ENCODE results near the gene PLXNA3. TPM values are rescaled to one million over a fixed set of nuclear protein-coding genes. Genes with fewer than 3 reads are reported as not detected.
"Not testable (repeated sequence)": the region's sequence is repeated elsewhere in the genome, so short reads cannot be mapped to it uniquely, and the experiment has no call there.

PLXNA3 gene
- total RNA-seq, 1 experiment from 2014 or later, result 0.32 TPM

GRCh38 chrX:154496591-154497137, 38.6 kb downstream of the PLXNA3 start:
- not testable (repeated sequence) for H3K36me3 ChIP-seq; H3K27me3 ChIP-seq (replicated peaks); DNase-seq (ENCODE audit: low read depth in 1 of 2, low spot score in 2 of 2); H3K4me1 ChIP-seq (replicated peaks); H3K4me3 ChIP-seq; H3K9me3 ChIP-seq (replicated peaks); H3K27ac ChIP-seq

GRCh38 chrX:154501423-154501822, 43.3 kb downstream of the PLXNA3 start:
- not testable (repeated sequence) for H3K27ac ChIP-seq; H3K4me3 ChIP-seq; H3K9me3 ChIP-seq (replicated peaks); DNase-seq (ENCODE audit: low read depth in 1 of 2, low spot score in 2 of 2); H3K36me3 ChIP-seq; H3K27me3 ChIP-seq (replicated peaks); H3K4me1 ChIP-seq (replicated peaks)

GRCh38 chrX:154502098-154502497, 44.0 kb downstream of the PLXNA3 start:
- no peak for DNase-seq (ENCODE audit: low read depth in 1 of 2, low spot score in 2 of 2)
- no peaks in the 10 kb centered on the region for H3K9me3 ChIP-seq (replicated peaks)
- no peaks in the 10 kb centered on the region for H3K4me1 ChIP-seq (replicated peaks)
- no peaks in the 10 kb centered on the region for H3K27me3 ChIP-seq (replicated peaks)
- H3K36me3 ChIP-seq, result no peaks in the 10 kb centered on the region
- H3K4me3 ChIP-seq, result no peak overlapping the region
- no peak overlapping the region for H3K27ac ChIP-seq

DNA sequence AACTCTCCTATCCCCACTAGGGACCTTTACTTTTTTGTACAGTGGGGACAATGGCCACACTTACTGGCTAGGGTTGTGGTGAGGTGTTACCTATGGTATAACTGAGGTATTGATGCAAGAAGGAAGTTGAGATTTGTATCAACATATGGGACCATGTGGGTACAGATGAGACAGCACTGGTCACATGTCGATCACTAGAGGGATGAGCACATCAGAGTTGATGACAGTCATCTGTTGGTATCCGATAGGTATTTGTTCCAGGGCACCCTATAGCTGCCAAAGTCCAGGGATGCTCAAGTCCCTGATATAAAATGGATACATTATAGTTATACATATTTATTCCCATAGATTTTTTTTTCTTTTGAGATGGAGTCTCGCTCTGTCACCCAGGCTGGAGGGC, 44.9 kb downstream of the PLXNA3 start:
- no peak overlapping the region for H3K4me3 ChIP-seq
- no peak overlapping the region for H3K27ac ChIP-seq
- DNase-seq (ENCODE audit: low read depth in 1 of 2, low spot score in 2 of 2), result no peak
- no peaks in the 10 kb centered on the region for H3K4me1 ChIP-seq (replicated peaks)
- H3K27me3 ChIP-seq (replicated peaks), result no peaks in the 10 kb centered on the region
- no peaks in the 10 kb centered on the region for H3K36me3 ChIP-seq
- H3K9me3 ChIP-seq (replicated peaks), result no peaks in the 10 kb centered on the region

GRCh38 chrX:154505734-154506133, 47.7 kb downstream of the PLXNA3 start:
- Histone ChIP-seq H3K9me3 (replicated peaks) (no peaks in the 10 kb centered on the region), H3K4me3 (no peak overlapping the region), H3K27ac (no peak overlapping the region), H3K27me3 (replicated peaks) (no peaks in the 10 kb centered on the region), H3K36me3 (no peaks in the 10 kb centered on the region), H3K4me1 (replicated peaks) (no peaks in the 10 kb centered on the region)
- no peak for DNase-seq (ENCODE audit: low read depth in 1 of 2, low spot score in 2 of 2)

DNA sequence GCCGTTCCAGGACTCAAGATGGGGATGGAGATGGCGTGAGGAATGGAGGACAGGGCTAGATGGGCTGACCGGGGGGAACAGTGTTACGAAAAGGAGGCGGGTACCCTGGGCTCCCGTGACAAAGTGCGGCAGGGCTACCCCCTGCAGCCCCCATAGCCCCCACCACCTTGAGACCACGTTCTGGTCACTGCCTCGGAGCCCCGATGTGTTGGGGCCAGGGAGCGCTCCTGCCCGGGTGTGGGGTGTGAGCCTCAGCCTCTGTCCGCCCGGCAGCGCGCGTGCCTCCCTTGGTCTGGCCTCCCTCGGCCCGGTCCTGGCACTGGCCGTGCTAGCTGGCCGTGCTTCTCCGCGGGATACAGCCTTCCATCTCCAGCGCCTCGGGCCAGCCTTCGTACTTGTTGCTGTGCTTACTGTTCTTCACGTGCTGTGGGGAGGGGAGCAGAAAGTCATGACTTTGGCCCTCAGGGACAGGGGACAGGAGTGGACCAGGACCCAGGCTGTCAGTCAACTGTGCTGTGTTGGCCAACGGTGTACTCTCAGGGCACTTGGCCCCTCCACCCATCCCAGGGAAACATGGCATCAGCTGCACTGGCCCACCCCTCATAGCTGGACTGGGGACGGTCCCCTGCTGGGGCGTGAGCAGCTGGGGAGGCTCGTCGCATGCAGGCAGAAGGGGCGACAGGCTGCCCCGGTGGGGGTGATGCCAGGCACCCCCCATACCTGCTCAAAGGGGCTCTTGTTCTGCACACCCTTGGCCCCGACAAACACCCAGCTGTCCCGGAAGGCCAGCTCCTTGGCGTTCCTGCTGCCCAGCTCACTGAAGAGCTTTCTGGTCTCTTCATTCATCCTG, 48.6 kb downstream of the PLXNA3 start:
- H3K4me1 ChIP-seq (replicated peaks), result no peaks in the 10 kb centered on the region
- DNase-seq (ENCODE audit: low read depth in 1 of 2, low spot score in 2 of 2), result no peak
- no peak overlapping the region for H3K4me3 ChIP-seq
- no peaks in the 10 kb centered on the region for H3K27me3 ChIP-seq (replicated peaks)
- no peak overlapping the region for H3K27ac ChIP-seq
- no peaks in the 10 kb centered on the region for H3K36me3 ChIP-seq
- H3K9me3 ChIP-seq (replicated peaks), result no peaks in the 10 kb centered on the region

GRCh38 chrX:154507673-154508383, 49.7 kb downstream of the PLXNA3 start:
- Histone ChIP-seq H3K4me1 (replicated peaks) (no peaks in the 10 kb centered on the region), H3K36me3 (no peaks in the 10 kb centered on the region), H3K4me3 (no peak overlapping the region), H3K27me3 (replicated peaks) (no peaks in the 10 kb centered on the region), H3K27ac (no peak overlapping the region), H3K9me3 (replicated peaks) (no peaks in the 10 kb centered on the region)
- no peak for DNase-seq (ENCODE audit: low read depth in 1 of 2, low spot score in 2 of 2)

DNA sequence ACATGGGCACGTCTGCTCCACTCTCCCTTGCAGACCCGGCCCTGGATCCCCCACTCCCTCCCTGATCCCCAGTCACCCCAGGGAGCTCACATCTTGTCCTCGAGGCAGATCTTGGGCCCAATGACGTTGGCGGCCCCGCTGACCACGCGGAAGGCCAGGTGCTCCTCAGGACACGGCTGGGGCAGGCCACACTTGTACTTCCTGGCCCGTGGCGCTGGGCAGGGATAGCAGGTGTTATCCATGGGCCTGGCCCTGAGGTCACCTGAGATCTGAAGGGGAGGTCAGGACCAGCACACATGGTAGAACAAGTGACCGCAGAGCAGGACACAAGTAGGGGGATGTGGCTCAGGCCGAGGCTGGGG, 50.3 kb downstream of the PLXNA3 start:
- no peak overlapping the region for H3K27ac ChIP-seq
- no peak overlapping the region for H3K4me3 ChIP-seq
- no peaks in the 10 kb centered on the region for H3K27me3 ChIP-seq (replicated peaks)
- H3K9me3 ChIP-seq (replicated peaks), result no peaks in the 10 kb centered on the region
- H3K4me1 ChIP-seq (replicated peaks), result no peaks in the 10 kb centered on the region
- no peak for DNase-seq (ENCODE audit: low read depth in 1 of 2, low spot score in 2 of 2)
- H3K36me3 ChIP-seq, result no peaks in the 10 kb centered on the region

GRCh38 chrX:154509455-154509854, 51.4 kb downstream of the PLXNA3 start:
- no peaks in the 10 kb centered on the region for H3K36me3 ChIP-seq
- no peaks in the 10 kb centered on the region for H3K27me3 ChIP-seq (replicated peaks)
- no peaks in the 10 kb centered on the region for H3K9me3 ChIP-seq (replicated peaks)
- no peaks in the 10 kb centered on the region for H3K4me1 ChIP-seq (replicated peaks)
- no peak overlapping the region for H3K4me3 ChIP-seq
- DNase-seq (ENCODE audit: low read depth in 1 of 2, low spot score in 2 of 2), result no peak
- H3K27ac ChIP-seq, result no peak overlapping the region

- DNase-seq (ENCODE audit: low read depth in 1 of 2, low spot score in 2 of 2), result no peak
- H3K9me3 ChIP-seq (replicated peaks), result no peaks in the 10 kb centered on the region
- H3K4me3 ChIP-seq, result no peak overlapping the region
- H3K36me3 ChIP-seq, result no peaks in the 10 kb centered on the region; the same call in 1 of the 2 replicates
- no peak overlapping the region for H3K27ac ChIP-seq
- no peaks in the 10 kb centered on the region for H3K27me3 ChIP-seq (replicated peaks)
- peaks cover 5% of the 10 kb centered on the region for H3K4me1 ChIP-seq (replicated peaks)
These were observed 53.7 kb downstream of the PLXNA3 start for GRCh38 chrX:154511761-154512160.

GRCh38 chrX:154512879-154513553, 54.9 kb downstream of the PLXNA3 start:
- no peak for DNase-seq (ENCODE audit: low read depth in 1 of 2, low spot score in 2 of 2)
- Histone ChIP-seq H3K36me3 (no peaks in the 10 kb centered on the region; the same call in 1 of the 2 replicates), H3K27me3 (replicated peaks) (no peaks in the 10 kb centered on the region), H3K4me3 (no peak overlapping the region), H3K27ac (no peak overlapping the region), H3K9me3 (replicated peaks) (no peaks in the 10 kb centered on the region), H3K4me1 (replicated peaks) (peaks cover 17% of the 10 kb centered on the region)

- no peak overlapping the region for H3K27ac ChIP-seq
- H3K9me3 ChIP-seq (replicated peaks), result no peaks in the 10 kb centered on the region
These were observed 55.6 kb downstream of the PLXNA3 start for GRCh38 chrX:154513716-154514115.

DNA sequence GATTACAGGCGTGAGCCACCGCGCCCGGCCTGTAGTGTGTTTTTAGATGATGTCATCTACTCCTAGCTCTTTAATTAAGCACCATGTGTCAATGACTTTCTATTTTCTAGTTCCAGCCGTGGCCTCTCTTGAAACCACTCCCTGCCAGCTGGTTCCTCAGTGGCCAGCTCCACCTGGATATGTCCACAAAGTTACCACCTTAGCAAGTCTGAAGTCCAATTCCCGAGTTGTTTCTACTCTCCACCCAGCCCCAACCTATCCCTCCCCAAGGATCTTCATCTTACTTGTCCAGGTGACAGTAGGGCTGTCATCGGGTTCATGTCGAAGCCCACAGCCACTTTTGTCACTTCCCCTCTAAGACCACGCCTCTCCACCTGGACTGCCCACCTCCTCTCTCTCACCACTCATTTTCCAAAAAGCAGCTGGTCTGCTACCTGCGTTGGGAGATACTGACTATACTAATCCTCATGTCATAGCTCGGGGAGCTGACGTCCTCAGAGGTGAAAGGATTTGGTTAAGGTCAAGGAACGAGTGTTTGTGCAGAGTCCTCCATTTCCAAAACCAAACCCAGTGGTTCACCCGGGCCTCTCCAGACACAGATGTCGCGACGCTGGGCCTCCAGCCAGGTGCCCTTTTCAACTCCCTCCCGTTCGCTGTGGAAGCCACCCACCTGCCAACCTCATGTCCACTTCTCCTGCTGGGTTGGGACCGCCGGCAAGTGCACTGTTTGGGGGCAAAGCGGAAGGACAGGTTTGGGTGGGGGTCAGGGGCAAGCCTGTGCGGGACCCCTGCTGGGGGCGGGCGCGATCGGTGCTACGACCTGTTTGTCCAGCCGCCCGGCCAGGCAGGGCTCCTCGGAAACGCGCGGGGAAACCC, 57.2 kb downstream of the PLXNA3 start:
- H3K27ac ChIP-seq, result peak overlapping the region; percentile 74
- no peak for DNase-seq (ENCODE audit: low read depth in 1 of 2, low spot score in 2 of 2)
- peak overlapping the region; percentile 89 for H3K4me3 ChIP-seq
- no peaks in the 10 kb centered on the region for H3K27me3 ChIP-seq (replicated peaks)
- H3K36me3 ChIP-seq, result no peaks in the 10 kb centered on the region; the same call in 1 of the 2 replicates
- H3K9me3 ChIP-seq (replicated peaks), result no peaks in the 10 kb centered on the region
- peaks cover 21% of the 10 kb centered on the region for H3K4me1 ChIP-seq (replicated peaks)

More at GRCh38 chrX:154513716-154514115, 55.6 kb downstream of the PLXNA3 start:
- no peaks in the 10 kb centered on the region; the same call in 1 of the 2 replicates for H3K36me3 ChIP-seq
- no peak for DNase-seq (ENCODE audit: low read depth in 1 of 2, low spot score in 2 of 2)
- H3K4me1 ChIP-seq (replicated peaks), result peaks cover 21% of the 10 kb centered on the region
- no peaks in the 10 kb centered on the region for H3K27me3 ChIP-seq (replicated peaks)
- no peak overlapping the region for H3K4me3 ChIP-seq

Measured in SJSA1 (cell line).